GM21390 (cell line): ENCODE data around the gene BCO1.
A peak's percentile ranks its signal among the peaks of the same experiment; 100 is the strongest.

Experiments
- ATAC-seq: cut with Tn5 transposase; IDR thresholded peaks from one replicate; pipeline ENCODE4 v1.9.1; 2021; ENCODE audit not compliant: unreplicated experiment

The BCO1 gene

GRCh38 chr16:81315271-81316175 is 77.0 kb downstream of the BCO1 start:
- peak; percentile 30 for ATAC-seq

DNA sequence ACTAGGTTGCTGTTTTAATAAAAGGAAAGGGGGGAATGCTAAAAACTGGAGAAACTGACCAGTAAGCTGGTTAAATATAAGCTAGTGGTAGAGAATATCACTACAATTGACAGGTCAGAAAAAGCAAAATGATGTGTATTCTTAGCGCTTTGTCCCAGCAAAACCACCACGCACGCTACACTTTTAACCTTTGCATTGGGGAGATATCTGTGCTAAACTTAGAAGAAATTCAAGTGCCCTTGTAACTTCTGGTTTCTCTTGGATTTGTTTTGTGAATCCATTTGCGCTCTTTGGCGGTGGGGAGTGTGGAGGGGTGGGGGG is 77.6 kb downstream of the BCO1 start:
- ATAC-seq: no peak

GRCh38 chr16:81318711-81319110 is 80.2 kb downstream of the BCO1 start:
- no peak for ATAC-seq

- ATAC-seq: no peak
These were observed 80.9 kb downstream of the BCO1 start for GRCh38 chr16:81319221-81319912.

GRCh38 chr16:81321039-81321438 is 82.5 kb downstream of the BCO1 start:
- no peak for ATAC-seq

DNA sequence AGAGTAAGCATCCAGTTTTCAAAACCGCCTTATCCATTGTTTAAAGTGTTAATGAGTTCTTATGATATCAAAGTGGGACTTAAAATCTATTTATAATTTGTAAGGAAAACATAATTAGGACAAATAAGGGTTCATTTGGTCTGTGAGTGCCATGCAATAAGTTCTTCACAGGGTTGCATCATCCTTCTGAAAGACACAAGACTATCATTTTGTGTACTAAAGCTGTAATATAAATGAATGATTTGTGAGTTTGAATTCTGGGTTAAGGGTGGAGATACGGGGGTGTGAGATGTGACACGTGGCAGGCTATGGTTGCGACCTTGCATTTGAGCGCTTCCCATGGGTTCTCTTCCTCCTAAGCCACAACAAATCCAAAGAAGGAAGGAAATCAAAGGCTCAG is 83.0 kb downstream of the BCO1 start:
- ATAC-seq: no peak

DNA sequence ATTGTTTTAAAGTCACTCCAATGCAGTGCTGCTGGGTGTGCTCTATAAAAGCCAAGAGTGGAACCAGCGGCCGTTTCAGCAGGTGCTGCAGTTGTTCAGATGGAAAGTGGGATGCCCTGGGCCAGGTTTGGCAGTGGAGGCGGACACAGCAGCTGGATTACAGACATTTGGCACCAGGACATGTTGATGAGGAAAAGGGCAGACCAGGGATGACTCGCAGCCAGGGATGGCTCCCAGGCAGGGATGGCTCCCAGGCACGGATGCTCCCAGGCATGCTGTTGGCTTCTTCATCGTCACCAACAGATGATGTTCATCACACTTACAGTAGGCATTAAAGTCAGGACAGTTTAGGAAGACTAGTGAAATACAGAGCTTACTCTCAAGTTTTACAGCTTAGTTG is 86.3 kb downstream of the BCO1 start:
- no peak for ATAC-seq

GRCh38 chr16:81327011-81327410 is 88.5 kb downstream of the BCO1 start:
- ATAC-seq: no peak

DNA sequence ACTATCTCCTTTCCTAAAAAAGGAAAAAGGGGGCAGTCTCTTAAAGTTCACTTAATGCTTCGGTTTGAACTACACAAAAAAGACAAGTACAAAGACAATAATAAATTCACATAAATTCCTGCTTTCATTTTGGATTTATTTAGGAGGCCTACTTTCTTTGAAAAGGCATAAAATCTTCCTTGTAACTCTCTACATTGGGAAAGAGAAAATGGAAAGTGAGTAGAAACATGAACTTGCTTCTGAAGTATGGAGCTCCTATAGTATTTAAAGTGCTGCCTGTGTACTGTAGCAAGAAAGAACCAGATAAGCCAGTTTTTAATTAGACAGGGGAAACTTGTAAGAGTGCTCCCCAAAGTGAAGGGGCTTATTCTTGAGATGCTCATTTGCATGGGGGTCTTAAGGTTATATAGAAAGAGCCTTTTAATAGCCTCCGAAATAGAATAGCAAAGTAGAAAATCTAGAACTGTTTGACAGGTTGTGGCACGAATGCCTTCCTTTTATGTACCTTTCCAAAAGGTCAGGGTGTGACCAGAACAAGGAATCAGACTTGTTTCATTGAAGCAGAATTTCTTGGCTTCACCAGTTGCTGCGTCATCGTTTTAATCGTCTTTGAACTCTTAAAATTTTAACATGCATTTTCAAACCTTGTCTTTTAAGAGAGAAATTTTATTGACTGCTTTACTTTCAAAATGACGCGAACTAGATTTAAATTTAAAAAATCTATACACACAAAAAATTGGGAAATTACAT is 89.1 kb downstream of the BCO1 start:
- ATAC-seq: no peak

DNA sequence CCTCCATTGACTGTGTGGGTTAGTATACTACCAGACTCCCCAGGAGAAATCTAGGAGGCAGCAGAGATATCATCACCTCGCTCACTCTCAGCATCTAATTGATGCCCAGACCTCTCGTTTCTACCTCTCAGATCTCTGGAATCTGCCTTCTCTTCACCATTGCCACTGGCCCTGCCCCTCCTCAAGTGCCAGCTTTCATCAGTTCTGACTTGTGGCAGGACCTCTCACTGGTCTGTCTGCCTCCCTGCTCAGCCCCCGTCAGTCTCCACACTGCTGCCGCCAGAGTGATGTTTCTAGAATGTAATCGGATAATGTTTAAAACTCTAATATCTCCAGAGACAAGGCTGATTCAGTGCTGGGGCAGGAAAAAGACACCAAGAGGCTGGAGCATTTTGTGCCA is 91.5 kb downstream of the BCO1 start:
- ATAC-seq: no peak

GRCh38 chr16:81333356-81333755 is 94.9 kb downstream of the BCO1 start:
- ATAC-seq: no peak

DNA sequence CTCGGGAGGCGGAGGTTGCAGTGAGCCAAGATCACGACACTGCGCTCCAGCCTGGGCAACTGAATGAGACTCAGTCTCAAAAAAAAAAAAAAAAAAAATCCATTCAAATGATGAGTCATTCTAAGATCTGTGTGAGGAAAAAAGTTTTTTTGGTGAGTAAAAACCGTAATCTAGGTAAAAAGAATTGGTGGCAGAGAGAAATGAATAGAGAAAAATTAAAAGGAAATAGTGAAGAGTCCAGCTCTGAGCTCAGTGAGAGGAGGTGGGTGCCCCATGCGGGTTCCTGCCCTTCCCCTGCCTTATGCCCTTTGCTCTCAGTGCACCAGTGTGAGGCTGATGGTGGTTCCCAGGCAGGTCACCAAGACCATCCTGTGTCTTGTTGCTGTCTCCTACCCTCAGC is 97.2 kb downstream of the BCO1 start:
- ATAC-seq: no peak

DNA sequence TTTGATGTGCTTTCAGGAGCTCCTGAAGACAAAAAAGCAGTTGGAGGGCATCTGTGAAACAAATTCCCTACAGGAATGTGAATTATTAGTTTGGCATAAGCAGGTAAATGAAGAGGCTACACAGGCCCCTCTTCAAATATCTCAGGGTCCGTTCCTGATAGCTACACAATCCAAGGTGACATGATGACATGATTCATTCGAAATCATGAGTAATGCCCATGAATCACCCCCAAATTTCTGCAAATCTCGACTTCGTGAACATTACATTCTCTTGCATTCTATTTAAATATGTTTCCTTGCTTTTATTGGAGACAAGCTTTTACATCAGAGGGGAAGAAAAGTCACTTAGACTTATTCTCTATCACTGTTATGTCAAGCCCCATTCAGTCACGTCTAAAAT is 98.6 kb downstream of the BCO1 start:
- no peak for ATAC-seq
